Measurements from ENCODE around the gene KCTD10.

The KCTD10 gene

DNA sequence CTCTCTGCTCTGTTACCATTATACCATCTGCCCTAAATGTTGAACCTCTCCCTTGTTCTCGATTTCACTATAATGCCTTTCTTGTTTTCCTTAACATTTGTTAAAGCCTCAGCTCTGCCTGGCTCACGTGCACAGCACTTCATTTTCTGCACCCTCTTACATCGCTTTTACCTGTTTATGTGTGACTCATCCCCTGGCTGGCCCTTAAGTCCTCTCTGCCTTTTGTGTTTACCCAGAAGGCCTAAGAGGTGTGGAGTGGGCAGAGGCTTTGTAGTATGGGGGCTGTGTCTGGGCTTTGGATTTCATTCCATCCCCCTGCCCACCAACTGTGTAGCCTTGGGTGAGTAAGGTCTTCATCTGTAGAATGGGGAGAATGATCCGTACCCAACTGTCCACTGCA, 36.9 kb upstream of the KCTD10 start:
- TF ChIP-seq EZH2phosphoT487 (IDR thresholded peaks at IDR 0.05; ENCODE audit: borderline replicate concordance): no peak
- TF ChIP-seq, protein P1, sequence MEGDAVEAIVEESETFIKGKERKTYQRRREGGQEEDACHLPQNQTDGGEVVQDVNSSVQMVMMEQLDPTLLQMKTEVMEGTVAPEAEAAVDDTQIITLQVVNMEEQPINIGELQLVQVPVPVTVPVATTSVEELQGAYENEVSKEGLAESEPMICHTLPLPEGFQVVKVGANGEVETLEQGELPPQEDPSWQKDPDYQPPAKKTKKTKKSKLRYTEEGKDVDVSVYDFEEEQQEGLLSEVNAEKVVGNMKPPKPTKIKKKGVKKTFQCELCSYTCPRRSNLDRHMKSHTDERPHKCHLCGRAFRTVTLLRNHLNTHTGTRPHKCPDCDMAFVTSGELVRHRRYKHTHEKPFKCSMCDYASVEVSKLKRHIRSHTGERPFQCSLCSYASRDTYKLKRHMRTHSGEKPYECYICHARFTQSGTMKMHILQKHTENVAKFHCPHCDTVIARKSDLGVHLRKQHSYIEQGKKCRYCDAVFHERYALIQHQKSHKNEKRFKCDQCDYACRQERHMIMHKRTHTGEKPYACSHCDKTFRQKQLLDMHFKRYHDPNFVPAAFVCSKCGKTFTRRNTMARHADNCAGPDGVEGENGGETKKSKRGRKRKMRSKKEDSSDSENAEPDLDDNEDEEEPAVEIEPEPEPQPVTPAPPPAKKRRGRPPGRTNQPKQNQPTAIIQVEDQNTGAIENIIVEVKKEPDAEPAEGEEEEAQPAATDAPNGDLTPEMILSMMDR (conservative IDR thresholded peaks at IDR 0.05; ENCODE audit: low read length): no peak
- Histone ChIP-seq H3K9me2 (replicated peaks; ENCODE audit: low read depth, low read length) (no peaks in the 10 kb centered on the region), H3K4me1 (ENCODE audit: insufficient read depth, low read length, poor library complexity, severe bottlenecking) (no peaks in the 10 kb centered on the region), H2AFZ (ENCODE audit: low read length) (no peak overlapping the region), H3K27me3 (ENCODE audit: insufficient read depth, low read length, poor library complexity, severe bottlenecking) (no peaks in the 10 kb centered on the region), H3K4me2 (ENCODE audit: low read depth, low read length, poor library complexity, severe bottlenecking) (no peak overlapping the region), H3K79me2 (ENCODE audit: insufficient read depth, low read length) (no peaks in the 10 kb centered on the region), H3F3A (ENCODE audit: low read depth) (no peaks in the 10 kb centered on the region), H3K4me3 (ENCODE audit: low read length, poor library complexity, severe bottlenecking) (no peak overlapping the region), H3K36me3 (ENCODE audit: insufficient read depth, low read length) (peaks cover 37% of the 10 kb centered on the region; the same call in 1 of the 2 replicates), H3K9ac (ENCODE audit: low read depth, low read length, poor library complexity, severe bottlenecking) (no peak overlapping the region), H3K9me3 (ENCODE audit: insufficient read depth, low read depth, low read length) (no peaks in the 10 kb centered on the region), H4K20me1 (ENCODE audit: insufficient read depth, low read length, poor library complexity, severe bottlenecking) (no peaks in the 10 kb centered on the region)

DNA sequence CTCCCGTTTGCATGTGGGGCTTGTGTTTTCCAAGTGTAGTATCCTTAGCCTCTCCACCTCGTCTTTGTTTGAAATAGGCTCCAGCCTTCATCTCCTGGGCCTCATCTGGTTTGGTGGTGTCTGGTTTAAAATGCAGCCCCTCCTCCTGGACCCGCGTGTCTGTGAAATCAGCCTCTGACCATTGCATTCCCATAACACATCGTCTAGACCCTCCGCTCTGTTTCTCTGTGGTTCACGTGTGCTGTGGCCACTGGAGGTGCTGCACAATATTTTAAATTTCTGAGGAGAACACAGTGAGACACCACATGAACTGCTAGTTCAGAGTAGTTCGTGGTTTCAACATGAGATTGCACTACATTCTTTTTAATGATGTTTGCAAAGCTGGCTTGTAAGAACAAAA, 36.0 kb upstream of the KCTD10 start:
- Histone ChIP-seq H3K4me1 (ENCODE audit: insufficient read depth, low read length, poor library complexity, severe bottlenecking) (no peaks in the 10 kb centered on the region), H2AFZ (ENCODE audit: low read length) (no peak overlapping the region), H3K9ac (ENCODE audit: low read depth, low read length, poor library complexity, severe bottlenecking) (no peak overlapping the region), H3F3A (ENCODE audit: low read depth) (no peaks in the 10 kb centered on the region), H3K4me3 (ENCODE audit: low read length, poor library complexity, severe bottlenecking) (no peak overlapping the region), H3K4me2 (ENCODE audit: low read depth, low read length, poor library complexity, severe bottlenecking) (no peak overlapping the region), H4K20me1 (ENCODE audit: insufficient read depth, low read length, poor library complexity, severe bottlenecking) (no peaks in the 10 kb centered on the region), H3K79me2 (ENCODE audit: insufficient read depth, low read length) (no peaks in the 10 kb centered on the region), H3K9me3 (ENCODE audit: insufficient read depth, low read depth, low read length) (no peaks in the 10 kb centered on the region), H3K9me2 (replicated peaks; ENCODE audit: low read depth, low read length) (no peaks in the 10 kb centered on the region), H3K36me3 (ENCODE audit: insufficient read depth, low read length) (peaks cover 38% of the 10 kb centered on the region; the same call in 1 of the 2 replicates), H3K27me3 (ENCODE audit: insufficient read depth, low read length, poor library complexity, severe bottlenecking) (no peaks in the 10 kb centered on the region)
- TF ChIP-seq, protein P1 (conservative IDR thresholded peaks at IDR 0.05; ENCODE audit: low read length): no peak
- no peak for TF ChIP-seq EZH2phosphoT487 (IDR thresholded peaks at IDR 0.05; ENCODE audit: borderline replicate concordance)

DNA sequence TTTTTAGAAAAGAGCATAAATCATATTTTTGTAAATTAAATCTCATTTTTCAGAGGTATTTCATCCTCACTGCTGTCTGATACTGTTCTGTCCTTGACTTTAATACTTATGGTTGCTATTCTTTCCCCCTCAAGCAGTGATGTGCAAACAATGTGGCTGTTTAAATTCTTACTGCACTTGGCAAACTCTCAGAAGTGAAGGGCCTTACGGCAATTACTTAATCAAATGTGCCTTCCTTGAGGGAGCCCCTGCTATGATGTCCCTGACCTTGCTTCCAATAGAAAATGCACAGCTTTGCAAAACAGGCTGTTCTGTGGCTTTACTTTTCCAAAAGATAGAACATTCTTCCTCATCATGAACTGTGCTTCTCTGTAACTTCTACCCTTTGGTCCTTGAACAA, 35.5 kb upstream of the KCTD10 start:
- H4K20me1 ChIP-seq (ENCODE audit: insufficient read depth, low read length, poor library complexity, severe bottlenecking): no peaks in the 10 kb centered on the region
- H3K36me3 ChIP-seq (ENCODE audit: insufficient read depth, low read length): peaks cover 39% of the 10 kb centered on the region; the same call in 1 of the 2 replicates
- H2AFZ ChIP-seq (ENCODE audit: low read length): no peak overlapping the region
- no peaks in the 10 kb centered on the region for H3K79me2 ChIP-seq (ENCODE audit: insufficient read depth, low read length)
- no peaks in the 10 kb centered on the region for H3K9me3 ChIP-seq (ENCODE audit: insufficient read depth, low read depth, low read length)
- no peaks in the 10 kb centered on the region for H3F3A ChIP-seq (ENCODE audit: low read depth)
- TF ChIP-seq EZH2phosphoT487 (IDR thresholded peaks at IDR 0.05; ENCODE audit: borderline replicate concordance): no peak
- TF ChIP-seq, protein P1 (conservative IDR thresholded peaks at IDR 0.05; ENCODE audit: low read length): no peak
- H3K4me2 ChIP-seq (ENCODE audit: low read depth, low read length, poor library complexity, severe bottlenecking): no peak overlapping the region
- no peaks in the 10 kb centered on the region for H3K9me2 ChIP-seq (replicated peaks; ENCODE audit: low read depth, low read length)
- no peaks in the 10 kb centered on the region for H3K4me1 ChIP-seq (ENCODE audit: insufficient read depth, low read length, poor library complexity, severe bottlenecking)
- no peak overlapping the region for H3K9ac ChIP-seq (ENCODE audit: low read depth, low read length, poor library complexity, severe bottlenecking)
- no peaks in the 10 kb centered on the region for H3K27me3 ChIP-seq (ENCODE audit: insufficient read depth, low read length, poor library complexity, severe bottlenecking)
- H3K4me3 ChIP-seq (ENCODE audit: low read length, poor library complexity, severe bottlenecking): no peak overlapping the region
